Ovary (tissue), 3 donors: Measurements from ENCODE around the gene SNCA.

Experiments used
- POLR2A ChIP-seq: fragments of 450-650 bp; IDR thresholded peaks from one replicate; pipeline ENCODE4 v1.6.1; 2017; ENCODE audit warnings: antibody characterized with exemption, mild to moderate bottlenecking, moderate library complexity
- TF ChIP-seq, protein P1 (sequence below), 3 donors: fragments of 450-650 bp in 2 of 3; fragments of 200-600 bp in 1 of 3; IDR thresholded peaks; one replicate each; pipeline versions ENCODE4 v1.5.1 to v1.8.0; 2016 to 2022; ENCODE audit warnings: antibody characterized with exemption in 3 of 3, mild to moderate bottlenecking in 1 of 3
- donor health status: DM: no; HTN: no; CAD: no.

GRCh38 chr4:89727238-89727637 is 109.7 kb downstream of the SNCA start:
- no peak for TF ChIP-seq POLR2A
- TF ChIP-seq, protein P1, sequence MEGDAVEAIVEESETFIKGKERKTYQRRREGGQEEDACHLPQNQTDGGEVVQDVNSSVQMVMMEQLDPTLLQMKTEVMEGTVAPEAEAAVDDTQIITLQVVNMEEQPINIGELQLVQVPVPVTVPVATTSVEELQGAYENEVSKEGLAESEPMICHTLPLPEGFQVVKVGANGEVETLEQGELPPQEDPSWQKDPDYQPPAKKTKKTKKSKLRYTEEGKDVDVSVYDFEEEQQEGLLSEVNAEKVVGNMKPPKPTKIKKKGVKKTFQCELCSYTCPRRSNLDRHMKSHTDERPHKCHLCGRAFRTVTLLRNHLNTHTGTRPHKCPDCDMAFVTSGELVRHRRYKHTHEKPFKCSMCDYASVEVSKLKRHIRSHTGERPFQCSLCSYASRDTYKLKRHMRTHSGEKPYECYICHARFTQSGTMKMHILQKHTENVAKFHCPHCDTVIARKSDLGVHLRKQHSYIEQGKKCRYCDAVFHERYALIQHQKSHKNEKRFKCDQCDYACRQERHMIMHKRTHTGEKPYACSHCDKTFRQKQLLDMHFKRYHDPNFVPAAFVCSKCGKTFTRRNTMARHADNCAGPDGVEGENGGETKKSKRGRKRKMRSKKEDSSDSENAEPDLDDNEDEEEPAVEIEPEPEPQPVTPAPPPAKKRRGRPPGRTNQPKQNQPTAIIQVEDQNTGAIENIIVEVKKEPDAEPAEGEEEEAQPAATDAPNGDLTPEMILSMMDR (IDR thresholded peaks at IDR 0.05): no peak
